ENCODE results near the gene CD274. TPM values are rescaled to one million over a fixed set of nuclear protein-coding genes. Genes with fewer than 3 reads are reported as not detected.

The CD274 gene
- total and polyA plus RNA-seq, 10 of the 15 experiments (the other 5 are each of a cell fraction or from before 2014, with no cell fraction given), result 9.4 to 128 (median 24.6) TPM

GRCh38 chr9:5437254-5438216, 12.8 kb upstream of the CD274 start, which contains the start of gene PLGRKT (continued):
- TF ChIP-seq, protein P1, sequence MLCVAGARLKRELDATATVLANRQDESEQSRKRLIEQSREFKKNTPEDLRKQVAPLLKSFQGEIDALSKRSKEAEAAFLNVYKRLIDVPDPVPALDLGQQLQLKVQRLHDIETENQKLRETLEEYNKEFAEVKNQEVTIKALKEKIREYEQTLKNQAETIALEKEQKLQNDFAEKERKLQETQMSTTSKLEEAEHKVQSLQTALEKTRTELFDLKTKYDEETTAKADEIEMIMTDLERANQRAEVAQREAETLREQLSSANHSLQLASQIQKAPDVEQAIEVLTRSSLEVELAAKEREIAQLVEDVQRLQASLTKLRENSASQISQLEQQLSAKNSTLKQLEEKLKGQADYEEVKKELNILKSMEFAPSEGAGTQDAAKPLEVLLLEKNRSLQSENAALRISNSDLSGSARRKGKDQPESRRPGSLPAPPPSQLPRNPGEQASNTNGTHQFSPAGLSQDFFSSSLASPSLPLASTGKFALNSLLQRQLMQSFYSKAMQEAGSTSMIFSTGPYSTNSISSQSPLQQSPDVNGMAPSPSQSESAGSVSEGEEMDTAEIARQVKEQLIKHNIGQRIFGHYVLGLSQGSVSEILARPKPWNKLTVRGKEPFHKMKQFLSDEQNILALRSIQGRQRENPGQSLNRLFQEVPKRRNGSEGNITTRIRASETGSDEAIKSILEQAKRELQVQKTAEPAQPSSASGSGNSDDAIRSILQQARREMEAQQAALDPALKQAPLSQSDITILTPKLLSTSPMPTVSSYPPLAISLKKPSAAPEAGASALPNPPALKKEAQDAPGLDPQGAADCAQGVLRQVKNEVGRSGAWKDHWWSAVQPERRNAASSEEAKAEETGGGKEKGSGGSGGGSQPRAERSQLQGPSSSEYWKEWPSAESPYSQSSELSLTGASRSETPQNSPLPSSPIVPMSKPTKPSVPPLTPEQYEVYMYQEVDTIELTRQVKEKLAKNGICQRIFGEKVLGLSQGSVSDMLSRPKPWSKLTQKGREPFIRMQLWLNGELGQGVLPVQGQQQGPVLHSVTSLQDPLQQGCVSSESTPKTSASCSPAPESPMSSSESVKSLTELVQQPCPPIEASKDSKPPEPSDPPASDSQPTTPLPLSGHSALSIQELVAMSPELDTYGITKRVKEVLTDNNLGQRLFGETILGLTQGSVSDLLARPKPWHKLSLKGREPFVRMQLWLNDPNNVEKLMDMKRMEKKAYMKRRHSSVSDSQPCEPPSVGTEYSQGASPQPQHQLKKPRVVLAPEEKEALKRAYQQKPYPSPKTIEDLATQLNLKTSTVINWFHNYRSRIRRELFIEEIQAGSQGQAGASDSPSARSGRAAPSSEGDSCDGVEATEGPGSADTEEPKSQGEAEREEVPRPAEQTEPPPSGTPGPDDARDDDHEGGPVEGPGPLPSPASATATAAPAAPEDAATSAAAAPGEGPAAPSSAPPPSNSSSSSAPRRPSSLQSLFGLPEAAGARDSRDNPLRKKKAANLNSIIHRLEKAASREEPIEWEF (IDR thresholded peaks at IDR 0.05; ENCODE audit: insufficient replicate concordance, low read depth, low read length), result no peak
- TF ChIP-seq SKIL (IDR thresholded peaks at IDR 0.05; ENCODE audit: low read depth, poor library complexity, severe bottlenecking), result peak; percentile 40
- TF ChIP-seq JUND (IDR thresholded peaks at IDR 0.05; ENCODE audit: low read depth, low read length), result 0 out of 2 replicates have a peak, but pooled peaks have one; percentile 10
- TF ChIP-seq STAT3 (IDR thresholded peaks at IDR 0.05; ENCODE audit: low read depth, low read length), result no peak
- TF ChIP-seq BCL11A (IDR thresholded peaks at IDR 0.05; ENCODE audit: low read depth, low read length), result peak; percentile 64
- TF ChIP-seq RELA (IDR thresholded peaks at IDR 0.05; ENCODE audit: borderline replicate concordance, partially characterized antibody), result peak; percentile 51
- no peak for TF ChIP-seq SRF (IDR thresholded peaks at IDR 0.05; ENCODE audit: low read depth in 2 of 2, low read length in 2 of 2)
- TF ChIP-seq RAD51 (IDR thresholded peaks at IDR 0.05), result no peak
- TF ChIP-seq CTCF (IDR thresholded peaks at IDR 0.05 in 2 of 3, conservative IDR thresholded peaks at IDR 0.05 in 1 of 3; ENCODE audit: control insufficient read depth in 2 of 3, extremely low read depth in 1 of 3, insufficient read depth in 1 of 3, low read depth in 3 of 3, low read length in 3 of 3), result peak; percentile 17 to 31 (median 17); a peak in 3 of 6 replicates

Measured in GM12878 (cell line).